Activated effector memory CD4-positive, alpha-beta T cell treated with Interleukin-2 at 50 U/mL for 16 hours (primary cell): Measurements from ENCODE around the gene CREB1.

Source experiments
- DNase-seq: peaks from one replicate; pipeline ENCODE4 v3.0.0-alpha.2; 2020

Gene CREB1

DNA sequence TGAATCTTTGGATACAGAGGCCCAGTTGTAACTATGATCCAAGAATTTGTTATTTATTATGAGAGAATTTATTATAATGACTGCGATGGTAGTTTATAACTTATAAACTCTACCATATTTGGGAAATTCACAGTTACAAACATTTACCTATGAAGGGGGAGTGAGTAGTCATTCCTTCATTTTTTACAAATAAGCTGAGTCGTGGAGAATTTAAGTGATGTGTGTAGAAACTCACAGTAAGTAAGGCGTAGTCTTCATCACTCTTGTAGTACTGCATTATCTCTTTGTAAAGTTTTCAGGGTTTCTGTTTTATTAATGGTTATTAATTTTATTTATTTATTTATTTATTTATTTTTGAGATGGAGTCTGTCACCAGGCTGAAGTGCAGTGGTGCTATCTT, 13.5 kb downstream of the CREB1 start:
- DNase-seq: no peak

DNA sequence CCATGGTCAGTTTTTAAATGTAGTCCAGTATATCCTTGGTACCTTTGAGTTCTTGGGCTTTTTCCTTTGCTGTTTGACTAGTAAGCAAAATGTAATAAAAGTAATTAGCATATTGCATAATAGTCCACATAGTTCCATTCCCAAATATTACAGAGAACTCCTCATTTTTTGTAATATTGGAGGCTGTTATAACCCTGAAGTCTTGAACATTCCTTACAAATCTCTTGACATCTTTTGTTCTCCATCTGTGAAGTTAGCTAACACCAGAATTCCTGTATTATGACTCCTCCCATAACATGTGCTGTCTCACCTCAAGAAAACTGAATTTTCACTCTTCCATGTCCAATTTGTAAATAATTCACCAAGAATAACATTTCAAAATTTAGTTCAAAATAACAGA, 17.1 kb downstream of the CREB1 start:
- DNase-seq: no peak

DNA sequence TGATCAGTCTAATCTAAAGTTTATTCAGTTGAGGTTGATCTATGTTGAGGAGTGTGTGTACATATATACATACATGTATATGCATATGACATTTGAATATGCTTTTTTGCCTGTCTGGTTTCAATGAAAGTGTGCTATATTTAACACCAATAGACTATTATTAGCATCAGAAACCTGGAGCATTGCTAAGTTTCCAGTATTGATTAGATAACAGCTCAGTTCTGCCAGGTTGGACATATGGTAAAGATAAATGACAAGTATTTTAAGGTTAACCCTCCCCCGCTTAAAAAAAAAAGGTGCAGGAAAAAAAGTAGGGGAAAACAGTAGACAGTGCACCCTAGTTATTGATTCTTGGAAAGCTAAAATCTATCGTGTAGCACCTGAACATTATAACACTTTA, 19.4 kb downstream of the CREB1 start:
- DNase-seq: no peak

DNA sequence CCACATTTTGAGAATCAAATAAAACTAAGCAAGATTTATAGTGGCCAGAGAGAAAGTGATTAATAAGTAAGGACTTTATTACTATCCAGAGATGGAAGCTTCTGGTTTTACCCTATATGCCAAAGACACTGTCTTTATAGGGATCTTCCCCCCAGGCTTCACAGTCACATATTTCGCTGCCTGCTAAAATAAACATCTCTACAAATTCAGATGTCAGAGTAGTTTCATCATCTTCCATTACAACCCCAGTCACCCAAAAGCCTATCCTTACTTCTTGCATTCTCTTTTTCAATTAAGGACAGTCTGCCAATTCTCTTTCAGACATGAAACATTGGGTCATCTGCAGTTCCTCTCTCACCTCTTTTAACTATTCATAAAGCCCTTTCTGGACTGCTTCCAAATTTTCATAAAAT, 28.3 kb downstream of the CREB1 start:
- DNase-seq: no peak

DNA sequence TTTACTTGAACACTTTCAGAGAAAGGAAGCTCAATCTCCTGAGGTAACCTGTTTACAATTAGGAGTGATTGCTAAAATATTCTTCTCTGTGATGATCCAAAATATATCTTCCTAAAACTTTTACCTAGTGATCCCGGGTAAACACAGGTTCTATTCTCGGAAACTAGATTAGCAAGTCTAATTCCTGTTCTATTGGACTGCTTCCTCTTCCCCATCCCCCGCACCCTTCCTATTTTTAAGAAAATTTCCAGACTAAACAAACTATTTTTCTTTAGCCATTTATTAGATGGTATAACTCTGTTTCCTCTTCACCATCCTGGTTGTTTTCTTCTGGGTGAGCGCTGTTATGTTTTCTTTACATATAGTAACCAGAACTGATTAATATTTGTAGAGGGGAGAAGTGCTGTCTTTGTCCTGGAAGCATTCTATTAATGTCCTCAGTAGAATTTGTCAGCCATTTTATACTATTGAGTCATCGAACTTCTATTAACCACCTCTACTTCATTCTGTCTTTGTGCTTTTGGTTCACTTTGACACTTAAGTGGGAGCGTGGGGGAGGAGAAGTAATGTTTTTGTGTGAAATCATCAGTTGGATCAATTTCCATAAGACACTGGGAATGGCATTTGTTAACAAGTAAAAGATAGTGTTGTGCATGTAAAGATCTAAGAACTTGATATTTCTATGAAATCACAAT, 31.8 kb downstream of the CREB1 start:
- DNase-seq: no peak

DNA sequence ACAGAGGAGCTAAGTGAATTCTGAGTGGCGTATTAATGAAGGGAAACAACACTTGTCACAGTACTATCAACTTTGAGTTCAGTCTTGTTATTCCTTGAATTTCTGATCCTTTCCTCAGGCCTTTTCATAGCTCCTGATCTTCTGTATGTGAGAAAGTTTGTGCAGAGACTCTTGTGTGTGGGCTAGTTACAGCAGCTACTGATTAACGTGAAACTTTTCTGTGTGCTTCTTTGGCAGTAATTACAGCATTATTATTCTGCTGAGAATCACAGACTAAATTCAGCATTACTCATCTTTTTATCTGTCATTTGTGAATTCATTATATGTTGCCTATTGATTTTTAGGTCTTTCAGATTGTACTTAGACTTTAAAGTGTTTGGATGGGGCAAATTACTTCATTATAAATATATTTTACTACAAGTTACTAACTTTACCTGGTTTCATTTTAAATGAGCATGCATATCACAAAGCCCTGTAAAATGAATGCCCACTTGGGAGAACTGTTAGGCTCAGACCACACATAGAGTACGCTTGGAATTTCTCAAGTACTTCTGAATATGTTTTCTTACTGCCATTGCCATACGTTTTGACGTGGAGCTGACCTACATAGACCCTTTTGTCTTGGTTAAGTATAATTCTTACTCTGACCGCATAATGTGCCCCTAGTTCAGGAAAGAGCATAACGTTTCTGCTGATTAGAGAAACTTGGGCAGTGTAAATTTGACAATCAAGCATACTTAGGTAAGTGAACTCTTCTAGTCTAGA, 36.2 kb downstream of the CREB1 start:
- no peak for DNase-seq

DNA sequence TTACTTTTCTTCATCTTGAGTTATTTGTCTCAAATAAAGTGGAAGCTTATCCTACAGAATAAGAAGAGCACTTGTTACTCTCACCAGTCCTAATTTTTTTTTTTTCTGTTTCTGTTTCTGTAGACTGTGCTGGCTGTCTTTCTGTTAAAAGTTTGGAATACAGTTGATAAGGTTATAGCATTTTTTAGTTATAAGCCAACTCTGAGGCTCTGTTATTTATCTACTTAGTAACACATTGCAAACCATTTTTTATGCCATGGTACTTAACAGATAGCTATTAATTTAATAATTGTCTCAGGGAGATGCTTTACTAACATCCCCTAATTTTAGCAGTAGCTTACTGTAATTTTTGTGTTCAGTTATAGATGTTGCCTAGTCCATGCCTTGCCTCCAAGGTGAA, 37.9 kb downstream of the CREB1 start:
- DNase-seq: no peak

DNA sequence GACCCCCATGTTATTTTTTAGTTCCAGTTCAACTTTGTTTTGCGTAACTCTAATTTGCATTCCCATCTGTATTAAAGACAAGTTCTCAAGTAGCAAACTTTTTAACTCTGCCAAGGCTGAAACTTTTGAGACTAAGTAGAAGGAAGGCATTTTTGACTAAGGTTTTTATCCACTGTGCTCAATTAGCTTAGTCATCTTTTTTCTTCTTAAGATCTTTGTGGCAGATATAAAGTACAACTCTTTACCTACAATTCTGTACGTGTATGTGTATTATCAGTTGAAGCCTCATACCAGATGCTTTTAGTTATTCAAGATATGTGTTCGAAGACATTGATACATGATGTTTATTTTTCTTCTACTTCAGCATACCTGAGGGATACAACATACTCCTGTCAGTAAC, 41.6 kb downstream of the CREB1 start:
- no peak for DNase-seq

DNA sequence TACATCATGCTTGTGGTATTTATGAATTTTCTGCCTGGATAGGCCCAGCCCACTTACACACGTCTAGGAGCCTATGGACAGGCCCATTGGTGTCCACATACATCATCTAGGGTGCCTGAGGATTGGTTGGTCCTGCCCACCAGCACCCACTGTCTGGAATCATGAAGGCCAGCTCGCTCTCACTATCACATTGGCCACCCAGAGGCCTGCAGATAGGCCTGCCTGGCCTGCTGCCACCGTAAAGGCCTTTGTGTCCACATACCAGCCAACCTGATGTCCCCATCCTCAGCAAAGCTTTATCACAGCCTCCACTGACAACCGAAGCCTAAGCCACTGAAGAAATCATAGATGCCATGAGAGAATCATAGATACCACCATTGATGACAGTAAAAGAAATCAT, 55.2 kb downstream of the CREB1 start:
- DNase-seq: no peak

DNA sequence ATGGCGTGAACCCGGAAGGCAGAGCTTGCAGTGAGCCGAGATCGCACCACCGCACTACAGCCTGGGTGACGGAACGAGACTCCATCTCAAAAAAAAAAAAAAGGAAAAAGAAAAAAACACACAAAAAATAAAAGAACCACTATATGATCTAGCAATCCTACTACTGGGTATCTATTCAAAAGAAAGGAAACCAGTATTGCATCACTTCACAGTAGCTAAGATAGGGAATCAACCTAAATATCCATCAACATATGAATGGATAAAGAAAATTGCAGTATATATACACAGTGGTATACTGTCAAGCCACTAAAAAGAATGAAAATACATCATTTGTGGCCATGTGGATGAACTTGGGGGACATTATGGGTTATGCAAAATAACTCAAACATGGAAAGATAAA, 57.5 kb downstream of the CREB1 start:
- DNase-seq: no peak

DNA sequence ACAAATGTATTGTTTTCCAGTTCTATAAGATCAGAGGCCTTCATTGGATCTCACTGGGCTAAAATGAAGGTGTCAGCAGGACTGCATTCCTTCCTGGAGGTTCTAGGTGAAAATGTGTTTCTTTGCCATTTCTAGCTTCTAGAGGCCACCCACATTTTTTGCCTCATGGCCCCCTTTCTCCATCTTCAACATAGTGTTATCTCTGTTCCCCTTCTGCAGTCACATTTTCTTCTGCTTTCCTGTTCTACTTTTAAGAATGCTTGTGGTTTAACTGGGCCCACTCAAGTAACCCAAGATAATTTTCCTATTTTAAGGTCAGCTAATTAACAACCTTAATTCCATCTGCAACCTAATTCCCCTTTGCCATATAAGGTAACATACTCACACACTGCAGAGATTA, 59.4 kb downstream of the CREB1 start:
- DNase-seq: no peak

DNA sequence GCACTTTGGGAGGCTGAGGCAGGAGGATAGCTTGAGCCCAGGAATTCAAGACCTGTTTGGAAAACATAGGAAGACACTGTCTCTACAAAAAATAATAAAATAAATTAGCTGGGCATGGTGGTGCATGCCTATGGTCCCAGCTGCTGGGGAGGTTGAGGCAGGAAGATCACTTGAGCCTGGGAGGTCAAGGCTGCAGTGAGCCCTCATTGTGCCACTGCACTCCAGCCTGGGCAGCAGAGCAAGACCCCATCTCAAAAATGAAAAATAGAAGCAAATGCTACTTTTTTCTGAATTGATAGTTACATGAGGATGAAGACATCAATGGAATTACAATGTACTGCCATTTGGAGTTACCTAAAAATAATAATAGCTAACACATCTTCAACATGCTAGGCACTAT, 63.5 kb downstream of the CREB1 start:
- DNase-seq: no peak

DNA sequence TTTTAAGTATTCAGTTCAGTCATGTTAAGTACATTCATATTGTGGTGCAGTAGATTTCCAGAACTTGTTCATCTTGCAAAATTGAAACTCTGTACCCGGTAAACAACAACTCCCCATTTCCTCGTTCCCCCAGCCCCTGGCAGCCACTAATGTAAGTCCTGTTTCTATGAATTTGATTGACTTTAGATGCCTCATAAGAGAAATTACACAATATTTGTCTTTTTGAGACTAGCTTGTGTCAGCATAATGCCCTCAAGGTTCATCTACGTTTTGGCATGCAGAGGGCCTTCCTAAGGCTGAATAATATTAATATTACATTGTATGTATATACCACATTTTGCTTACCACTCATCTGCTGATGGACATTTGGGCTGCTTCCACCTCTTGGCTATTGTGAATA, 64.5 kb downstream of the CREB1 start:
- DNase-seq: no peak

DNA sequence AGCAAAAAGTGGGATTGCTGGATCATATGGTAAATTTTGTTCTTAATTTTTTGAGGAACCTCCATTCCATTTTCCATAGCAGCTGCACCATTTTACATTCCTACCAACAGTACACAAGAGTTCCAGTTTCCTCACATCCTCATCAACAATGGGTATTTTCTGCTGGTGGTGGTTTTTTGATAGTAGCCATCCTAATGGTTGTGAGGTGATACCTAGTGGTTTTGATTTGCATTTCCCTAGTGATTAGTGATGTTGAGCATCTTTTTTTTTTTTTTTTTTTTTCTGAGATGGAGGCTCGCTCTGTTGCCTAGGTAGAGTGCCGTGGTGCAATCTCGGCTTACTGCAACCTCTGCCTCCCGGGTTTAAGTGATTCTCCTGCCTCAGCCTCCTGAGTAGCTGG, 65.0 kb downstream of the CREB1 start:
- DNase-seq: no peak

DNA sequence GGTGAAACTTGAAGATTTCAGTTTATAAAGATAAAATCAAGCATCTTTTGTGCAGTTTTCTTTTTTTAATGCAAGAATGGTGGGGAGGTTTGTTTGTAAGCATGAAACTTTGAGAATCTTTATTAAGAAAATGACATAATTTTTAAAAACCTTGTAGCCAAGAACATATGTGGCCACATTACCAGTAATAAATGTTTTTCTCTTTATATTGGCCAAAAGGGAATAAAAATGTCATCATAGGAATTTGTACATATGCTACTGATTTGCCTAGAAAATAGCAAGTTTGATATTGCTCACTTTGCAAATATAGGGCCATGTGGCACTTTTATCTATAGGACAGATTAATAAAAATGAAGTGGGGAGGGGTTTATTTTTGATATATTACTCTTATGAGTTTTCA, 69.9 kb downstream of the CREB1 start:
- no peak for DNase-seq

DNA sequence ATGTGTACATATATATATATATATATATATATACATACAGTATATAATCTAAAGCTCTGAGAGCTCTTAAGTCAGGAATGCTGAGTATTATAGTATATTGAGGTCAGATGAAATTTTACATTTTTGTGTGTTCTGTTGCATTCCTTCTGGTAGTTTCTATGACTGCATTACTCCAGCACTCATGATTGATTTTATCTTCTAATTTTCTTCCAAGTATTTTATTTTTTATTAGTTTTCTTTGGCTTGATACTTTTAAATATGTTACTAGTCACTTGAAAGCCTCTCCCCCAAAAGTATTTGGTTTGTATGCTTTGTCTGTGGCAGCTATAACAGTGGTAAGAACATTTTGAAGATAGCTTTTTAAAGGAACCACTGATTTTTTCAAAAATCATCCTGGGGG, 70.5 kb downstream of the CREB1 start:
- DNase-seq: no peak

DNA sequence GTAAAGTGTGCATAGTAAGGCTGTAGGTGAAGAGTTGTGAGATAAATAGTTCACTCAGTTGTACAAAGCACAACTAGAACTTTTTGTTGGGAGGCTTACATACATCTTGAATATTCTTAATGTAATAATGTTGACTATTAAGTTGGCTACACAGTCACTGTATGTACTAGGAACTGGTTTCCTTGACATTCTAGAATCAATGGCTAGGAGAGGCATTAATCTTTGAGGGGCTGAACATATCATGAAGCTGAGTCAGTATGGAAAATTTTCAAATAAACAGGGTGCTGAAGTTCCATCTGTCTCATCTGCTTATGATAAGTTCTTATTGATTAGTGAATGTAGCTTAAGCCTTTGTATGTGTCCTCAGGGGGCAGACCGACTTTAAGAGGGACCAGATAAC, 72.0 kb downstream of the CREB1 start:
- no peak for DNase-seq

DNA sequence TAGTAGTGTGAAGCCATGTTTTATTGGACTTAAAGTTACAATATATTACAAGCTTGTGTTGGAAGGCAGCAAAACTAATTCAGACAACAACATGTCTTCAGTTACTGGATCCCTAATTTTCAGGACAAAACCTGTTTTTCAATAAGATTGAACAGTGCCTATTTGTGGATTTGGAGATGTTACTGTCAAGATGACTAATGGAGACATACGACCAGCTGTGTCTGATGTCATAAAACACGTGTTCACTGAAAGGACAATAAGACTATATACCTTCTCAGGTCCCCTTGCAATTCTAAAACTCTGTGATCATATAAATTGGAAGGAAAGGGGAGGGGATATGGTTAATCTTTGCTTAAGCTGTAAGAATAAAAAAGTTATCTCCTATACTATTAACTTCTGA, 73.7 kb downstream of the CREB1 start:
- no peak for DNase-seq

DNA sequence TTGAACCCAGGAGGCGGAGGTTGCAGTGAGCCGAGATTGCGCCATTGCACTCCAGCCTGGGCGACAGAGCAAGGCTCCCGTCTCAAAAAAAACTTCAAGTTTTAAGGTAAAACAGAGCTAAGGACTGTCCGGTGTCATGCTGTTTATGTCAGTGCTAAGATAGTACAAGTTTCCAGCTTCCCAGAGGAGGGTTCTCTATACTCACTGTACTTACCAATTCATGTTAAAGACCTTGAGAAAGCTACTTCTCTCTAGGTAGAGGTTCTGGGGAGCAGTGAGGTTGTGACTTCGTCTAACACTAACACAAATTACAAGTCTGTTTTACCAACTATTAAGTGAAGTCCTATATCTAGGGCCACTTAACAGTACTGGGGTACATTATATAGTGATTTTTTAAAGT, 76.6 kb downstream of the CREB1 start:
- no peak for DNase-seq

DNA sequence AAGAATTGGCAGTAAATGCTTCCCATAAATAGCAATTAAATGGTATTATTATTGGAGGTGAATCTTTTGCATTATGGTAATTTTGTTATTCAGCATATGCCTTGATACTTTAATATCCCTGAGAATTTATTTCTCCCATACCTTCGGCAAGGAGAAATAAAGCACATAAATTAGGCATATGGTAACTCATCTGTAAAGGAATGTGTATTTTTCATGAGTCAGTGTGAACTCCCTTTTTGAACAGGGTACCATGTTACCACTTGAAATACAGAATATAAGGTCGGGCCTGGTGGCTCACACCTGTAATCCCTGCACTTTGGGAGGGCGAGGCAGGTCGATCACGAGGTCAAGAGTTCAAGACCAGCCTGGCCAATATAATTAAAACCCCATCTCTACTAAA, 77.1 kb downstream of the CREB1 start:
- no peak for DNase-seq

DNA sequence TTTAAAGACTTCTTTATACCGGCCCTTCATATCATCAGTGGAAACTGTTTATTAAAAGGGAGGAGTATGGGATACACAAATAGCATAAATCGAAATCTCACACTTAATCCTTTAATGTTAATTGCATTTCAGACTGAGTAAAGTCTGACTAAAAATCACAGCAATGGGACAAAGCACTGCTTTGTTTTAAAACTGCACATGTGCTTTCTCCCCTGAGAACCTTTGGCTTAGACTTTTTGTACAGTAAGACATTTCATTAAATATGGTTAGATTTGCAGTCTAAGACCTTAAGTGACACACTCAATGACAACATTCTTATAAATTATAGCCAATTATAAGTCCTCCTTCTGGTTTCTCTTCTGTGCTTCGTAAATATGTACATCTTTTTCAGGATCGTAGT, 83.0 kb downstream of the CREB1 start:
- DNase-seq: no peak

DNA sequence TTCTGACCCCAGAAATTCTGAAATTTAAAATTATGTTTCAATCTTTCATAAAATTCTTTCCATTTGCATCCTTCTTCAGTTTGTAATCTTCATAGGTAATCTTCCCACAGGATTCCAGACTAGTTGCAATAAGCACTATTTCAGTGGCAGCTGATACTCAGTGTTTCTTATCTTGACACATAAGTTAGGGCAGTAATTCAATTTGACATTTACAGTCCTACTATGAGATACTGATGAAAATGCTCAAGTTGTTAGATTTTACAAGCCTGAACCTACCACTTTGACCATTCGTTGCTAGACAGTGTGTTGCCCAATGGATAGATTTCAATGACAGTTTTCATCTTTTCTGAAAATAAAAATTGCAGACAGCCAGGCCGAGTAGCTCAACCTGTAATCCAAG, 85.1 kb downstream of the CREB1 start:
- no peak for DNase-seq

DNA sequence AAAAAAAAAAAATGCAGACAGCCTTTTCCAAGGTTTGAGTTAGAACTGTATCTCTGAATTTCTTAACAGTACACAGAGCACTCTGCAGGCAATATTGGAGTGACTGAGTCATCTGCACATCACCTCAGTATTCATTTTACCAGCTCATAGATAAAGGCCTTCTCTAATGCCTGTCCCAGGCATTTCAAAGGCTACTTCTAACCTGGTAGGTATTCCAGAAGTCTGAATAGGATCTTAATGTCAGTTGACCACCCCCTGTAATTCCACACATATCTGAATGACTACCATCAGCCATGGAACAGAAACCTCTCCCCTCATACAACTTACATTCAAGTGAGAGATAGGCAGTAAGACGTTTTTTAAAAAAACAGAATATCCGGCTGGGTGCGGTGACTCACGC, 86.4 kb downstream of the CREB1 start:
- no peak for DNase-seq

DNA sequence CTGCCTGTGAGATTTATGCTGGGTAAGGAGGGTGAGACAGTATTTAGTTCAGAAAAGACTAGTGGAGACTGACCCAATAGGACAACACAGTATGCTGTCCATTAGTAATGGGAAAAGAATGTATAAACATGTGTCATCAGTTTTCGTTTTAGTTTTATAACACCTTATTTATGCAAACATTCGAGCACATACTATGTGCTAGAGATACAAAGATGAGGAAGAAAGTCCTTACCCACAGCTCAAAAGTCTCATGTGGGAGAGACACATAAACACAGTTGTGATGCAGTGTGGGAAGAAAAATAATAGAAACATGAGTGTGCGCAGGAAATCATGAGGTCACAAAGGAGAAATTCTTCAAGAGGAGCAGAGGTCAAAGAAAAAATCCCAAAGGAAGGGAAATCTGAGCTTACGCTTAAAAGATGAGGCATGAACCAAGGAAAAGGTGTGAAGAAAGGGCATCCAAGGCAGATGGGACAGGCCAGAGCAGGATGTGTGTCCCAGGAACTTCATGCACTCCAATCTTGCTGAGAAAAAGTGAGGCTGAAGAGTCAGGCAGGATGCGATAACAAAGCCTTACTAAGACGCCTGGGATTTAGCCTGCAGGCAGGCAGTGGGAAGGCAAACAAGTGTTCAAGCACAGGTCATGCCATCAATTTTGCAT, 87.4 kb downstream of the CREB1 start:
- no peak for DNase-seq
